K562 (cell line): Measurements from ENCODE around the gene TTLL10. TPM values are rescaled to one million over a fixed set of nuclear protein-coding genes. Genes with fewer than 3 reads are reported as not detected.

Experiments
- ATAC-seq: fragments of 200-7000 bp; cut with Tn5 transposase; 3 replicates; pipeline ENCODE4 v1.9.1; 2020; ENCODE audit warnings: moderate library complexity
- BruUV-seq: library from RNA; stranded (reverse); fragments of 400-500 nt; replicated peaks from 2 replicates; lab custom pipeline; 2021; lab: Mats Ljungman, UMichigan
- CTCF ChIA-PET: fragments of 300-600 bp; formaldehyde crosslinking; extraction: SDS; loops from one replicate; lab custom pipeline; 2021; ENCODE audit warnings: low intra/inter-chr PET ratio; lab: Yijun Ruan, JAX
- POLR2A ChIA-PET: fragments of 300-600, 350-650 bp; sonication (Branson Sonifier 250); formaldehyde crosslinking; extraction: SDS; loops from one replicate; lab custom pipeline; 2021; ENCODE audit warnings: antibody characterized with exemption, inconsistent platforms; lab: Yijun Ruan, JAX
- DNase-seq, 4 experiments: peaks; one replicate each; pipeline versions ENCODE4 v3.0.0 to v3.0.0-alpha.2; 2011 to 2018; ENCODE audit warnings: low spot score in 3 of 4, mixed read lengths in 3 of 4; ENCODE audit errors: extremely low read depth in 1 of 4
- FAIRE-seq: peaks from 2 replicates; lab custom pipeline; 2011; peaks lifted over from hg19 to GRCh38; lab: Jason Lieb, UNC
- H2AFZ ChIP-seq: 2 replicates; pipeline ENCODE4 v1.6.0; 2011; ENCODE audit warnings: low read depth, low read length, control low read depth, inconsistent platforms
- H3K27ac ChIP-seq: fragments of 200-600 bp; 3 replicates; pipeline ENCODE4 v1.8.0; 2011; ENCODE audit warnings: low read depth, mild to moderate bottlenecking, control low read depth, inconsistent platforms, low read length, moderate library complexity, mixed read lengths; ENCODE audit errors: extremely low read depth
- H3K27me3 ChIP-seq, 2 experiments: fragments of 300-600 bp in 1 of 2; 2 replicates in 1 of 2; 3 replicates in 1 of 2; pipeline versions ENCODE4 v1.6.0 to v1.8.0; 2011; ENCODE audit warnings: inconsistent platforms in 2 of 2, low read length in 2 of 2, mild to moderate bottlenecking in 1 of 2, mixed read lengths in 1 of 2, moderate library complexity in 1 of 2; ENCODE audit not compliant: control insufficient read depth in 2 of 2, insufficient read depth in 2 of 2
- H3K36me3 ChIP-seq: fragments of 300-600 bp; 3 replicates; pipeline ENCODE4 v1.8.0; 2011; ENCODE audit warnings: mild to moderate bottlenecking, low read length, inconsistent platforms; ENCODE audit not compliant: control insufficient read depth, insufficient read depth
- H3K4me1 ChIP-seq, 2 experiments: fragments of 200-600 bp in 1 of 2; replicated peaks in 1 of 2; 2 replicates in 1 of 2; 3 replicates in 1 of 2; pipeline versions ENCODE4 v1.5.1 to v1.8.0; 2011; ENCODE audit warnings: inconsistent platforms in 2 of 2, low read length in 2 of 2, mild to moderate bottlenecking in 1 of 2, mixed read lengths in 1 of 2, moderate library complexity in 1 of 2; ENCODE audit not compliant: control insufficient read depth in 2 of 2, insufficient read depth in 2 of 2
- H3K4me2 ChIP-seq: 2 replicates; pipeline ENCODE4 v1.6.1; 2011; ENCODE audit warnings: low read length, control low read depth, inconsistent platforms, mixed read lengths; ENCODE audit not compliant: insufficient read depth
- H3K4me3 ChIP-seq: fragments of 200-600 bp; sonication (generic), shearing (Covaris generic); 2 replicates; pipeline ENCODE4 v1.5.1; 2016; ENCODE audit warnings: control low read depth, inconsistent platforms
- H3K79me2 ChIP-seq: fragments of 200-600 bp; 3 replicates; pipeline ENCODE4 v1.8.0; 2011; ENCODE audit warnings: low read length, inconsistent platforms; ENCODE audit not compliant: control insufficient read depth, insufficient read depth
- H3K9ac ChIP-seq, 2 experiments: 2 replicates each; pipeline versions ENCODE4 v1.6.0 to v1.6.1; 2011; ENCODE audit warnings: low read depth in 2 of 2, low read length in 2 of 2, control low read depth in 1 of 2, inconsistent platforms in 1 of 2, mild to moderate bottlenecking in 1 of 2, mixed read lengths in 1 of 2; ENCODE audit not compliant: insufficient read depth in 1 of 2
- H3K9me1 ChIP-seq: one replicate; pipeline ENCODE4 v1.6.0; 2011; ENCODE audit warnings: inconsistent platforms, mild to moderate bottlenecking, low read length, moderate library complexity; ENCODE audit not compliant: control insufficient read depth, insufficient read depth
- H3K9me3 ChIP-seq: replicated peaks from 2 replicates; pipeline ENCODE4 v1.5.1; 2011; ENCODE audit warnings: low read depth, low read length, inconsistent platforms; ENCODE audit not compliant: control insufficient read depth, insufficient read depth
- H4K20me1 ChIP-seq: replicated peaks from 2 replicates; pipeline ENCODE4 v1.6.1; 2011; ENCODE audit warnings: low read length, inconsistent platforms, mixed read lengths; ENCODE audit not compliant: control insufficient read depth, insufficient read depth
- ATF2 ChIP-seq: sonication (generic); formaldehyde crosslinking; IDR thresholded peaks from 2 replicates; pipeline ENCODE4 v1.8.1; 2022; ENCODE audit warnings: missing genetic modification reagents
- CCAR2 ChIP-seq: fragments of 200-400 bp; formaldehyde crosslinking; IDR thresholded peaks from 2 replicates; pipeline ENCODE4 v1.6.1; 2017; ENCODE audit warnings: mild to moderate bottlenecking, low read depth, low read length
- ESRRA ChIP-seq: fragments of 450-650 bp; IDR thresholded peaks from 2 replicates; pipeline ENCODE4 v1.6.1; 2014; ENCODE audit warnings: low read depth, mild to moderate bottlenecking, moderate library complexity, borderline replicate concordance
- FOXK2 ChIP-seq, 2 experiments: fragments of 450-650 bp; IDR thresholded peaks in 1 of 2; conservative IDR thresholded peaks in 1 of 2; 2 replicates each; pipeline ENCODE4 v1.6.1; 2016; ENCODE audit warnings: low read depth in 2 of 2, mild to moderate bottlenecking in 1 of 2
- GTF3C2 ChIP-seq: IDR thresholded peaks from 3 replicates; pipeline ENCODE4 v1.6.1; 2011; ENCODE audit warnings: borderline replicate concordance, mild to moderate bottlenecking, moderate library complexity; ENCODE audit not compliant: insufficient read length; ENCODE audit errors: extremely low read depth
- ZNF165 ChIP-seq: fragments of 250-450 bp; sonication (Bioruptor Pico); IDR thresholded peaks from 2 replicates; pipeline ENCODE4 v1.4.0; 2020; ENCODE audit warnings: borderline replicate concordance
- WGBS: fragments of 100-300 bp; shearing (Covaris generic); methylation state at CpG from one replicate; pipeline ENCODE4 v1.1.6; 2016; ENCODE audit warnings: low coverage, mixed read lengths; ENCODE audit not compliant: insufficient coverage; ENCODE audit errors: missing lambda C conversion rate; 5-methylcytosine and 5-hydroxymethylcytosine counted together
- in situ Hi-C: fragments of 300-500 bp; cut with MboI; formaldehyde crosslinking; loops from 4 replicates; pipeline ENCODE4 v1.15.0; 2018; ENCODE audit warnings: inconsistent platforms, mixed read lengths
- intact Hi-C: fragments of 100-400 bp; cut with micrococcal nuclease; formaldehyde crosslinking; loops from 2 replicates; pipeline ENCODE4 v1.14.2; 2022
- polyA plus RNA-seq, 8 experiments: library from polyadenylated mRNA; depleted of rRNA in 4 of 8; stranded (reverse) in 5 of 8; unstranded in 3 of 8; fragments of >200 nt; fragmentation: Nextera tagmentation in 2 of 8; fragmentation: Illumina TruSeq in 1 of 8; extraction: Ambion mirVana in 2 of 8; extraction: Trizol in 1 of 8; gene quantifications; 2 replicates each; pipeline versions ENCODE4 v1.2.1 to v1.2.3, GENCODE V29; 2011 to 2014; ENCODE audit warnings: inconsistent platforms in 1 of 8, missing spikeins in 1 of 8
- total RNA-seq, 7 experiments: library from RNA; depleted of rRNA in 6 of 7; stranded (reverse); fragments of >200 nt in 6 of 7; fragmentation: Illumina TruSeq in 2 of 7; extraction: Trizol in 2 of 7; gene quantifications; 2 replicates each; pipeline versions ENCODE4 v1.2.1 to v1.2.3, GENCODE V29; 2011 to 2021; ENCODE audit warnings: low replicate concordance in 1 of 7
- TF ChIP-seq, protein P1 (sequence below), 2 experiments: IDR thresholded peaks in 1 of 2; conservative IDR thresholded peaks in 1 of 2; 2 replicates each; pipeline ENCODE4 v1.6.1; 2016; ENCODE audit warnings: low read depth in 2 of 2, mild to moderate bottlenecking in 1 of 2, missing compliant biosample characterization in 1 of 2, missing genetic modification characterization in 1 of 2, moderate library complexity in 1 of 2
- TF ChIP-seq, protein P2 (sequence below), 2 experiments: fragments of 450-650 bp; conservative IDR thresholded peaks; 2 replicates each; pipeline ENCODE4 v1.6.1; 2017; ENCODE audit warnings: mild to moderate bottlenecking in 2 of 2, moderate library complexity in 2 of 2

TTLL10 gene
- total and polyA plus RNA-seq, 9 of the 15 experiments (the other 6 are each of a cell fraction or from before 2014, with no cell fraction given) = not detected

DNA sequence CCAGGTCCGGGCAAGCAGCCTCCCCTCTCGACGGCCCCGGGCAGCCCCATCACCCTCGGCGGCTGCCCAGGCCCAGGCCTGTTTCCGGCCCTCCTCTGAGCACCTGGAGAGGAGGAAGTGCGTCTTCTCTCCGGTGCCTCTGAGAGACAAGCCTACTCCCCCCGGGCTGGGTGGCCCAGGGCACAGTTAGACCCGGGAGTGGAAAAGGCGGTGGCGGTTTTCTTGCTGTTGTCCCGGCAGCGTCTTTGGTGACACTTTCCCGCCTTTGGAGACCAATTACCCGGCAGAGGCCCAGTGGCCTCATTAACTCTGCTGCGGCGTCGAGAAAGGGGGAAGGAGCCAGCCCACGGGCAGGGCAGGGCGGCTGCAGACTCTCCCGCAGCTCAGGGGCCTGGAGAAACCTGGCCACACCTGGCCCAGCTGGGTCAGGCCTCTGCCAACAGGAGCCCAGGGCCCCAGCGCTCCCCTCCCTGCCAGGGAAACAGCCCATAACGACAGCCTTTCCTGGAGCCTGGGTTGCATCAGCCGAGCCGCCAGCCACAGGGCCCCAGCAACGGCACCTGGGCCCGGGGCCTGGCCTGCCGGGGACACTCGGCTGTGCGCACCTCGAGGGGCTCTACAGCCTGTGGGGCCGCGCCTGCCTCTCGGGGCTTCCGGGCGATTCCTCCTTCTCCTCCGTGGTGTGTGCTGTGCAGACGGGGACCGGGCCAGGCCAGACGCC, 29.4 kb upstream of the TTLL10 start:
- peaks cover 8% of the 10 kb centered on the region; the same call in 1 of the 2 replicates for H4K20me1 ChIP-seq
- H3K9me3 ChIP-seq = no peaks in the 10 kb centered on the region
- H3K9me1 ChIP-seq = no peaks in the 10 kb centered on the region
- 68% methylated on average over 26 of the region's 42 CpGs for WGBS
- POLR2A ChIA-PET = interaction anchor here (1.1 kb wide), 1 partner anchor 9 kb away, joined by 3 read pairs; no protein-coding TSS in a partner anchor
- H3K36me3 ChIP-seq = no peaks in the 10 kb centered on the region
- H3K9ac ChIP-seq = peak overlapping the region in 1 of 2 experiments; percentile 60; a peak in 1 of 4 replicates
- intact Hi-C loops = no loop called here
- H2AFZ ChIP-seq = no peak overlapping the region
- peaks cover 20 to 35% of the 10 kb centered on the region in 2 experiments for H3K27me3 ChIP-seq
- peak; percentile 46 for ATAC-seq
- no peak for DNase-seq
- no TSS peak for BruUV-seq
- no peak overlapping the region for H3K27ac ChIP-seq
- H3K4me2 ChIP-seq = no peak overlapping the region
- in situ Hi-C loops = no loop called here
- H3K4me3 ChIP-seq = no peak overlapping the region
- CTCF ChIA-PET = no interaction called here
- H3K4me1 ChIP-seq = peaks cover 0 to 75% of the 10 kb centered on the region in 2 experiments; a peak in 3 of 5 replicates
- no peaks in the 10 kb centered on the region for H3K79me2 ChIP-seq
- FAIRE-seq = no peak
- no peak for TF ChIP-seq FOXK2 (conservative IDR thresholded peaks at IDR 0.05 in 1 of 2, IDR thresholded peaks at IDR 0.05 in 1 of 2; ENCODE audit: low read depth in 2 of 2)
- no peak for TF ChIP-seq ATF2 (CRISPR knock-in tag)
- TF ChIP-seq, protein P1, sequence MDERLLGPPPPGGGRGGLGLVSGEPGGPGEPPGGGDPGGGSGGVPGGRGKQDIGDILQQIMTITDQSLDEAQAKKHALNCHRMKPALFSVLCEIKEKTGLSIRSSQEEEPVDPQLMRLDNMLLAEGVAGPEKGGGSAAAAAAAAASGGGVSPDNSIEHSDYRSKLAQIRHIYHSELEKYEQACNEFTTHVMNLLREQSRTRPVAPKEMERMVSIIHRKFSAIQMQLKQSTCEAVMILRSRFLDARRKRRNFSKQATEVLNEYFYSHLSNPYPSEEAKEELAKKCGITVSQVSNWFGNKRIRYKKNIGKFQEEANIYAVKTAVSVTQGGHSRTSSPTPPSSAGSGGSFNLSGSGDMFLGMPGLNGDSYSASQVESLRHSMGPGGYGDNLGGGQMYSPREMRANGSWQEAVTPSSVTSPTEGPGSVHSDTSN (CRISPR knock-in tag; IDR thresholded peaks at IDR 0.05; ENCODE audit: low read depth) = no peak
- TF ChIP-seq, protein P1 (tag; conservative IDR thresholded peaks at IDR 0.05; ENCODE audit: low read depth) = no peak
- no peak for TF ChIP-seq CCAR2
- TF ChIP-seq, protein P2, sequence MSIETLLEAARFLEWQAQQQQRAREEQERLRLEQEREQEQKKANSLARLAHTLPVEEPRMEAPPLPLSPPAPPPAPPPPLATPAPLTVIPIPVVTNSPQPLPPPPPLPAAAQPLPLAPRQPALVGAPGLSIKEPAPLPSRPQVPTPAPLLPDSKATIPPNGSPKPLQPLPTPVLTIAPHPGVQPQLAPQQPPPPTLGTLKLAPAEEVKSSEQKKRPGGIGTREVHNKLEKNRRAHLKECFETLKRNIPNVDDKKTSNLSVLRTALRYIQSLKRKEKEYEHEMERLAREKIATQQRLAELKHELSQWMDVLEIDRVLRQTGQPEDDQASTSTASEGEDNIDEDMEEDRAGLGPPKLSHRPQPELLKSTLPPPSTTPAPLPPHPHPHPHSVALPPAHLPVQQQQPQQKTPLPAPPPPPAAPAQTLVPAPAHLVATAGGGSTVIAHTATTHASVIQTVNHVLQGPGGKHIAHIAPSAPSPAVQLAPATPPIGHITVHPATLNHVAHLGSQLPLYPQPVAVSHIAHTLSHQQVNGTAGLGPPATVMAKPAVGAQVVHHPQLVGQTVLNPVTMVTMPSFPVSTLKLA (conservative IDR thresholded peaks at IDR 0.05) = no peak
- TF ChIP-seq ESRRA = no peak
- no peak for TF ChIP-seq ZNF165 (CRISPR knock-in tag)
- TF ChIP-seq GTF3C2 = no peak
